IMR-90 (cell line): ENCODE results near the gene NECAB2. TPM values are rescaled to one million over a fixed set of nuclear protein-coding genes. Genes with fewer than 3 reads are reported as not detected.

Experiments used
- ATAC-seq: fragments of 200-7000 bp; cut with Tn5 transposase; 2 replicates; pipeline ENCODE4 v1.9.1; 2020; ENCODE audit warnings: low read depth, mild to moderate bottlenecking, moderate library complexity
- BruUV-seq: library from RNA; stranded (reverse); fragments of 400-500 nt; replicated peaks from 2 replicates; lab custom pipeline; 2021; lab: Mats Ljungman, UMichigan
- CTCF ChIA-PET: fragments of 300-600 bp; formaldehyde crosslinking; extraction: SDS; loops from one replicate; lab custom pipeline; 2021; ENCODE audit warnings: antibody characterized with exemption; lab: Yijun Ruan, JAX
- POLR2A ChIA-PET: fragments of 300-600 bp; sonication (Branson Sonifier 250); formaldehyde crosslinking; loops from one replicate; lab custom pipeline; 2022; ENCODE audit warnings: antibody characterized with exemption; ENCODE audit not compliant: unreplicated experiment; lab: Charles Lee
- DNase-seq: peaks from one replicate; pipeline ENCODE4 v3.0.0; 2013
- H2AFZ ChIP-seq: replicated peaks from 2 replicates; pipeline ENCODE3; 2013; ENCODE audit warnings: low read length, mild to moderate bottlenecking; ENCODE audit not compliant: poor library complexity
- H2AK5ac ChIP-seq: 2 replicates; pipeline ENCODE4 v1.6.1; 2013; ENCODE audit warnings: low read depth, low read length, inconsistent platforms
- H2AK9ac ChIP-seq: replicated peaks from 2 replicates; pipeline ENCODE3; 2013; ENCODE audit warnings: mild to moderate bottlenecking, low read depth, low read length, moderate library complexity; ENCODE audit not compliant: poor library complexity
- H2BK120ac ChIP-seq: 2 replicates; pipeline ENCODE4 v1.6.1; 2013; ENCODE audit warnings: low read depth, low read length, inconsistent platforms
- H2BK15ac ChIP-seq: 3 replicates; pipeline ENCODE4 v1.6.1; 2013; ENCODE audit warnings: low read depth, low read length, inconsistent platforms
- H2BK20ac ChIP-seq: 2 replicates; pipeline ENCODE4 v1.6.1; 2013; ENCODE audit warnings: low read depth, mild to moderate bottlenecking, inconsistent platforms, low read length, moderate library complexity
- H2BK5ac ChIP-seq: 2 replicates; pipeline ENCODE4 v1.6.1; 2013; ENCODE audit warnings: mild to moderate bottlenecking, low read depth, low read length, inconsistent platforms; ENCODE audit not compliant: poor library complexity, severe bottlenecking
- H3K14ac ChIP-seq: replicated peaks from 2 replicates; pipeline ENCODE4 v1.6.1; 2013; ENCODE audit warnings: low read depth, low read length, inconsistent platforms
- H3K18ac ChIP-seq: 2 replicates; pipeline ENCODE4 v1.6.1; 2013; ENCODE audit warnings: low read depth, low read length, control low read depth
- H3K23ac ChIP-seq: 2 replicates; pipeline ENCODE4 v1.6.1; 2013; ENCODE audit warnings: low read depth, low read length, inconsistent platforms
- H3K27ac ChIP-seq: 2 replicates; pipeline ENCODE4 v1.5.1; 2013; ENCODE audit warnings: mild to moderate bottlenecking, control low read depth, low read length; ENCODE audit not compliant: insufficient read depth
- H3K27me3 ChIP-seq: 2 replicates; pipeline ENCODE4 v1.6.1; 2013; ENCODE audit warnings: low read length; ENCODE audit not compliant: control insufficient read depth, insufficient read depth
- H3K36me3 ChIP-seq: 2 replicates; pipeline ENCODE4 v1.6.1; 2013; ENCODE audit warnings: low read length, mixed read lengths; ENCODE audit not compliant: control insufficient read depth, insufficient read depth
- H3K4ac ChIP-seq: 2 replicates; pipeline ENCODE4 v1.6.1; 2013; ENCODE audit warnings: low read depth, low read length, inconsistent platforms
- H3K4me1 ChIP-seq: 2 replicates; pipeline ENCODE4 v1.6.1; 2013; ENCODE audit warnings: low read length, mixed read lengths; ENCODE audit not compliant: control insufficient read depth, insufficient read depth
- H3K4me2 ChIP-seq: 2 replicates; pipeline ENCODE4 v1.6.1; 2013; ENCODE audit warnings: low read depth, mild to moderate bottlenecking, control low read depth, low read length, moderate library complexity
- H3K4me3 ChIP-seq: 2 replicates; pipeline ENCODE4 v1.5.1; 2013; ENCODE audit warnings: low read depth, mild to moderate bottlenecking, control low read depth, low read length, moderate library complexity; ENCODE audit not compliant: insufficient read depth
- H3K56ac ChIP-seq: 2 replicates; pipeline ENCODE4 v1.6.1; 2013; ENCODE audit warnings: low read length, inconsistent platforms; ENCODE audit not compliant: insufficient read depth; ENCODE audit errors: extremely low read depth
- H3K79me1 ChIP-seq, 2 experiments: 2 replicates each; pipeline ENCODE4 v1.6.1; 2013; ENCODE audit warnings: low read length in 2 of 2, inconsistent platforms in 1 of 2, low read depth in 1 of 2
- H3K9ac ChIP-seq: 2 replicates; pipeline ENCODE4 v1.6.1; 2013; ENCODE audit warnings: low read depth, low read length, control low read depth
- H3K9me1 ChIP-seq: 2 replicates; pipeline ENCODE4 v1.6.1; 2013; ENCODE audit warnings: low read length, inconsistent platforms; ENCODE audit not compliant: insufficient read depth
- H3K9me3 ChIP-seq: 2 replicates; pipeline ENCODE4 v1.6.1; 2013; ENCODE audit warnings: low read length; ENCODE audit not compliant: control insufficient read depth, insufficient read depth
- H4K20me1 ChIP-seq: 2 replicates; pipeline ENCODE4 v1.6.1; 2013; ENCODE audit warnings: low read length, inconsistent platforms; ENCODE audit not compliant: insufficient read depth
- H4K5ac ChIP-seq: 2 replicates; pipeline ENCODE4 v1.6.1; 2013; ENCODE audit warnings: mild to moderate bottlenecking, low read depth, low read length, control low read depth
- H4K8ac ChIP-seq, 2 experiments: 2 replicates each; pipeline ENCODE4 v1.6.1; 2013; ENCODE audit warnings: low read depth in 2 of 2, low read length in 2 of 2, control low read depth in 1 of 2, inconsistent platforms in 1 of 2
- H4K91ac ChIP-seq: 2 replicates; pipeline ENCODE4 v1.6.1; 2013; ENCODE audit warnings: low read depth, low read length, inconsistent platforms; ENCODE audit not compliant: insufficient read depth
- CEBPB ChIP-seq: IDR thresholded peaks from 2 replicates; pipeline ENCODE4 v1.6.1; 2012; ENCODE audit warnings: low read depth, low read length, improper control_type of control experiment
- CHD1 ChIP-seq: IDR thresholded peaks from 2 replicates; pipeline ENCODE4 v1.6.1; 2012; ENCODE audit warnings: low read depth, low read length, improper control_type of control experiment
- ELK1 ChIP-seq: fragments of 150-350 bp; IDR thresholded peaks from 2 replicates; pipeline ENCODE4 v1.6.1; 2016; ENCODE audit warnings: low read depth, mild to moderate bottlenecking, low read length, moderate library complexity, borderline replicate concordance
- FOS ChIP-seq: fragments of 150-350 bp; IDR thresholded peaks from 2 replicates; pipeline ENCODE4 v1.6.1; 2016; ENCODE audit warnings: low read depth, low read length
- MAFK ChIP-seq: IDR thresholded peaks from 2 replicates; pipeline ENCODE4 v1.6.1; 2012; ENCODE audit warnings: low read depth, low read length, improper control_type of control experiment
- NFE2L2 ChIP-seq: fragments of 150-350 bp; IDR thresholded peaks from 2 replicates; pipeline ENCODE4 v1.6.1; 2016; ENCODE audit warnings: low read depth, mild to moderate bottlenecking, low read length
- RCOR1 ChIP-seq: IDR thresholded peaks from 2 replicates; pipeline ENCODE4 v1.6.1; 2012; ENCODE audit warnings: mild to moderate bottlenecking, low read length, improper control_type of control experiment; ENCODE audit not compliant: insufficient replicate concordance
- RFX5 ChIP-seq: IDR thresholded peaks from 2 replicates; pipeline ENCODE4 v1.8.0; 2012; ENCODE audit warnings: low read depth, mild to moderate bottlenecking, low read length, moderate library complexity
- SMC3 ChIP-seq: fragments of 150-350 bp; IDR thresholded peaks from 2 replicates; pipeline ENCODE4 v1.6.1; 2016; ENCODE audit warnings: low read depth, mild to moderate bottlenecking, antibody characterized with exemption, low read length, moderate library complexity
- WGBS, 2 experiments: methylation state at CpG; one replicate each; pipeline versions ENCODE4 v1.1.5 to v1.1.7; 2013; ENCODE audit warnings: missing lambda C conversion rate in 2 of 2; ENCODE audit not compliant: insufficient read length in 1 of 2; ENCODE audit errors: extremely low coverage in 2 of 2; 5-methylcytosine and 5-hydroxymethylcytosine counted together
- dilution Hi-C: fragments of 300-500 bp; cut with HindIII; formaldehyde crosslinking; loops from one replicate; pipeline ENCODE4 v1.14.3; 2018; ENCODE audit warnings: low sequenced_read_pairs; ENCODE audit not compliant: unreplicated experiment
- in situ Hi-C: fragments of 300-500 bp; cut with MboI; formaldehyde crosslinking; loops from 3 replicates; pipeline ENCODE4 v1.14.3; 2019; ENCODE audit warnings: low sequenced_read_pairs, inconsistent platforms, mixed read lengths
- intact Hi-C: fragments of 100-400 bp; cut with micrococcal nuclease; formaldehyde crosslinking; loops from 2 replicates; pipeline ENCODE4 v1.10.0; 2022
- polyA plus RNA-seq, 3 experiments: library from polyadenylated mRNA; depleted of rRNA; stranded (reverse); fragments of >200 nt; gene quantifications; 2 replicates each; pipeline ENCODE4 v1.2.3, GENCODE V29; 2012; ENCODE audit warnings: low replicate concordance in 1 of 3
- total RNA-seq: library from RNA; depleted of rRNA; stranded (reverse); fragments of >200 nt; gene quantifications from 2 replicates; pipeline ENCODE4 v1.2.3, GENCODE V29; 2012

Gene NECAB2
- total and polyA plus RNA-seq, 2 of the 4 experiments (the other 2 are of a cell fraction): 0.27 TPM; not detected in 1

GRCh38 chr16:83940630-83941378 is 27.2 kb upstream of the NECAB2 start:
- no peaks in the 10 kb centered on the region for H3K9me3 ChIP-seq
- no peak overlapping the region for H3K23ac ChIP-seq
- H3K9me1 ChIP-seq: no peaks in the 10 kb centered on the region; the same call in 1 of the 2 replicates
- no peak for ATAC-seq
- no peaks in the 10 kb centered on the region for H3K4me1 ChIP-seq
- no peak overlapping the region for H2AK5ac ChIP-seq
- no peak overlapping the region for H3K14ac ChIP-seq
- no peak overlapping the region for H2BK20ac ChIP-seq
- BruUV-seq: no TSS peak
- H2BK120ac ChIP-seq: no peak overlapping the region
- in situ Hi-C loops (no loop called here), intact Hi-C loops (no loop called here), dilution Hi-C loops (no loop called here)
- WGBS, 2 experiments: 77% methylated on average over 20 of the region's 28 CpGs; no CpG with 5 or more reads in 1 of the 2 experiments
- H2BK5ac ChIP-seq: no peak overlapping the region
- no peak overlapping the region for H4K5ac ChIP-seq
- H2AFZ ChIP-seq: no peak overlapping the region
- H2BK15ac ChIP-seq: no peak overlapping the region
- POLR2A ChIA-PET: no interaction called here
- CTCF ChIA-PET: no interaction called here
- no peak overlapping the region for H3K27ac ChIP-seq
- H3K36me3 ChIP-seq: no peaks in the 10 kb centered on the region
- H3K56ac ChIP-seq: no peak overlapping the region
- TF ChIP-seq RFX5: no peak
- TF ChIP-seq MAFK: no peak
- TF ChIP-seq ELK1: no peak
- TF ChIP-seq NFE2L2: no peak
- no peak for TF ChIP-seq CHD1
- no peak for TF ChIP-seq FOS
- no peak for TF ChIP-seq CEBPB
- TF ChIP-seq SMC3: no peak
- no peak for TF ChIP-seq RCOR1
- no peak overlapping the region for H3K9ac ChIP-seq
- H4K8ac ChIP-seq: no peak overlapping the region
- no peak overlapping the region for H3K4me3 ChIP-seq
- H4K20me1 ChIP-seq: no peaks in the 10 kb centered on the region
- H3K4me2 ChIP-seq: no peak overlapping the region
- H3K27me3 ChIP-seq: no peaks in the 10 kb centered on the region
- H2AK9ac ChIP-seq: peak overlapping the region; percentile 37
- H3K79me1 ChIP-seq: no peaks in the 10 kb centered on the region
- DNase-seq: no peak
- H4K91ac ChIP-seq: no peak overlapping the region
- no peak overlapping the region for H3K4ac ChIP-seq
- no peak overlapping the region for H3K18ac ChIP-seq
